ENCODE data around the gene CIB2.

CIB2 gene

DNA sequence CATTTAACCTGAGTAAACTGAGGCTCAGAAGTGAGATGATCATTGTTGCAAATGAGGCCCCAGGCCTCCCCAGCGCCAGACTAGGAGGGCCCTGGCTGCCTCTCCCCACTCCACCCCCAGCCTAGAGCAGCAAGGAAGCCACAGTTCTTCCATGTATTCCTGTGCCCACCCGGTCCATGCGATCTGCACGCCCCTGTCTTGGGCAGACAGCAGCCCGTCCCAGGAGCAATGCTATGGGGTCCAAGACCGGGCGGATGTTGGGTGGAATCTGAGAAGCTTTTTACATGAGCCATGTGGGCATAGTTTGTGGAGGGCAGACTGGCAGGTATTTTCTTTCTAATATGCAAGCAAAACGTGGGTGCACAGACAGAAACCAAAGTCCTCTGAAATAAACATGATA lies 23.8 kb downstream of the CIB2 start:
- no peak for DNase-seq (ENCODE audit: low read depth in 3 of 3)

- DNase-seq (ENCODE audit: low read depth in 3 of 3) = no peak
Observed at GRCh38 chr15:78105476-78106241, 25.6 kb downstream of the CIB2 start.

GRCh38 chr15:78104566-78105475 lies 26.4 kb downstream of the CIB2 start:
- DNase-seq (ENCODE audit: low read depth in 3 of 3) = no peak

- DNase-seq (ENCODE audit: low read depth in 3 of 3) = no peak
Observed at GRCh38 chr15:78104119-78104479, 27.1 kb downstream of the CIB2 start.

- peak in 2 of 3 experiments; percentile 17 to 54 for DNase-seq (ENCODE audit: low read depth in 3 of 3)
Observed at GRCh38 chr15:78103406-78104118, 27.7 kb downstream of the CIB2 start.

- DNase-seq (ENCODE audit: low read depth in 3 of 3) = no peak
Observed at GRCh38 chr15:78102741-78103140, 28.5 kb downstream of the CIB2 start.

- no peak for DNase-seq (ENCODE audit: low read depth in 3 of 3)
Observed at GRCh38 chr15:78102211-78102610, 29.0 kb downstream of the CIB2 start.

DNA sequence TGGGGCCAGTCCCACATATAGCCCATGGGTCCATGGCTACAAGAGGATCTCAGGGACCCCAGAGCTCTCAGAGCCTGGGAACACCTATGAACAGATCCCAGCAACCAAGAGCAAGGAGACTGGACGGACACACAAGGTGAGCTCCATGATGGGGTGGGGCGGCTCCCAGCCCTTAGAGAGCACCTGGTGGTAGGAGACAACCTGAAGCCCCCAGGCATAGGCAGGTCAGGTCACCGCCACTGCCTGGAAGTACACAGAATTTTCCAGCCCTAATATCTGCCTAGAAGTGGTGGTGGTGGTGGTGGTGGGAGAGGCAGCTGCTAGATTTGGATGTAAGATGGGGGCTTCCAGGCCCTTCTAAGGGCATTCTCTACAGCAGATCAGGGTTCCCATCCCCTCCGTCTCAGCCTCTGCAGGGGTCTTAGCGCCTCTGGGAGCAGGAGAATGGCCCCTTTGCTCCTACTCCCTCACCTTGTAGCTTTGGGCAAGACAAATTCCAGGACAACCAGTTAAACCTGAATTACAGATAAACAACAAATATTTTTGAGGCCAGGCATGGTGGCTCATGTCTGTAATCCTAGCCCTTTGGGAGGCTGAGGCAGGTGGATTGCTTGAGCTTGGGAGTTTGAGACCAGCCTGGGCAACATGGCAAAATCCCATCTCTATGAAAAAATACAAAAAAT lies 29.7 kb downstream of the CIB2 start:
- no peak for DNase-seq (ENCODE audit: low read depth in 3 of 3)

DNA sequence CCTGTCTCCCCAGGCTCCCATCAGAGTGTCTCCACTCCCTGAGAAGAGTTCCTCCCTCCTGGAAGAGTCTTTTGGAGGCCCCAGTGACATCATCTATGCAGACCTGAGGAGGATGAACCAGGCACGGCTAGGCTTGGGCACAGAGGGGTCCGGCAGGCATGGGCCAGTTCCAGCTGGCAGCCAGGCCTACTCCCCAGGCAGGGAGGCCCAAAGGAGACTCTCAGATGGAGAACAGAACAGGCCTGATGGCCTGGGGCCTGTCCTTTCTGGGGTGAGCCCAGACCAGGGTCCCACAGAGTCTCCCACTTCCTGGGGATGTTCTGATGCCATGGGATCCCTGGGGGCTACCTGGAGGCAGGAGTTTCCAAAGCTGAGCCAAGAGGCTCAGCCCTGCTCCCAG lies 30.4 kb downstream of the CIB2 start:
- no peak for DNase-seq (ENCODE audit: low read depth in 3 of 3)

DNA sequence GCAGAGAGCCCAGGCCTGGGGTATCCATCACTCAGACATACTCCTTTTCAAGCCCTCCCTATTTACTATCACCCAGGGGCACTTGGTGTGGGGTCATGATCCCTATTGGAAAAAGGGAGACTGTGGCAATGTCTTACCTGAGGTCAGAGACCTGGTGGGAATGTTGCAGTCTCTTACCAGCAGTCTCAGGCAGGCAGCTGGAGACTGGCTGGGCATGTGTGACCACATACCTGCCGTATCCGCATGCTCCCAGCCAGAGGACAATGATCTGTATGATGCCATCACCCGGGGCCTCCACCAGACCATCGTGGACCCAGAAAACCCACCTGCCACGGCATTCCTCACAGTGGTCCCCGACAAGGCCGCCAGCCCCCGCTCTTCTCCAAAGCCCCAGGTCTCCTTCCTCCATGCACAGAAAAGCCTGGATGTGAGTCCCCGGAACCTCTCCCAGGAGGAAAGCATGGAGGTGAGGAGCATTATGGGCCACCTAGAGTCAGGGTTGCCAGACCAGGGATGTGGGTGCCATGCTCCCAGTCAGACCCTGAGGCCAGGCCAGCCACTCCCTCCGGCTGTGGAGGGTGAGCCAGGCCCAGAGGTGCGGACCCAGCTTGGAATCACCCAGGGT lies 33.0 kb downstream of the CIB2 start:
- DNase-seq (ENCODE audit: low read depth in 3 of 3) = no peak

DNA sequence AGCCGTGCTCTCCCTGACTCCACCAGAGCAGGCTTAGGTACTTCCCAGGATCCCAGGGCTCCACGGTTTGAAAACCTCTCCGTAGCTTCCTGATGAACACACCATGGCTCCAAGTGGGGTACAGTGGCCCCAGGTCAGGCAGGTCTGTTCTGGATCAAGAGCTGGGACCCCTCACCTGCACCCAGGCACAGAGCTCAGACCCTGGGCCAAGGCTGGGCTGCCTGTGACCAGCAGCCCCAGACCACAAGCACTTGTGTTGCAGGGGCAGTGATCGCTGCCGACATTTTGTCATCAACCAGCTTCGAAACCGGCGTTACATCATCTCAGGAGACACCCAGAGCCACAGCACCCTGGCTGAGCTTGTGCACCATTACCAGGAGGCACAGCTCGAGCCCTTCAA lies 33.6 kb downstream of the CIB2 start:
- no peak for DNase-seq (ENCODE audit: low read depth in 3 of 3)

DNA sequence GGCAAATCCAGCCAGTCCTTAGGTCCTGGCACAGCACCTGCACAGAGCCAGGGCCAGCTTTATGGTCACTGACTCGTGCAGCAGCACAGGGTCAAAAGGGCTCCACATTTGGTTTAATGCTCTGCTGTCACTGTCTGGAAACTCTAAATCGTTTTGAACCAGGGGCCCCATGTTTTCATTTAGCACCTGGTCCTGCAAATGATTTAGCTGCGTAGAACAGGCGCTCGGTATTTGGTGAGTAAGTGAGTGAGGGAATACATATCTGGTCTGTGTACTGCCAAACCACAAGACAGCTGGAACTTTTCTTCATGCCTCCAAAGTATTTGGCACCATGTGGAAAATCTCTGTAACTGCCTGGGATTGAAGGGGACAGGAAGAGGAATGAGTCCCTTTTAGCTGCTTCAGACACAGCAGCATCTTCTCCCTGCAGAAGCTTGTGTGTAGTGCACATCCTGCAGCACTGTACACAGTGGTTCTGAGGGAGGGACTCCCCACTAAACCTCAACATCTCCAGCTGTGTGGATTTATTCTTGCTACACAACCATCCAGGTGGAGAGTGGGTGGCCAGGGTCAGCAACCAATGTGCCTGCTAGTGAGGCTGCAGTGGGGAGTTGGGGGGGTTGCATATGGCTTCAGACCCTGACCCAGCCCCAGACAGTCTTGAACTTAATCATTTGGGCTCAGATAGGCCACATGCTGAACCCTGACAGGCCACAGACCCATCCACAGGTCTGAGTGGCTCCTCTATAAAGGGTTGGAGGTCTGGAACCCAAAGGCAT lies 37.8 kb downstream of the CIB2 start:
- DNase-seq (ENCODE audit: low read depth in 3 of 3) = no peak

GRCh38 chr15:78092261-78093041 lies 38.8 kb downstream of the CIB2 start, which contains the start of gene SH2D7:
Gene SH2D7 (plus strand): TSS chr15:78092561. CDS start chr15:78092585, 24 bp downstream.
- no peak for DNase-seq (ENCODE audit: low read depth in 3 of 3)

DNA sequence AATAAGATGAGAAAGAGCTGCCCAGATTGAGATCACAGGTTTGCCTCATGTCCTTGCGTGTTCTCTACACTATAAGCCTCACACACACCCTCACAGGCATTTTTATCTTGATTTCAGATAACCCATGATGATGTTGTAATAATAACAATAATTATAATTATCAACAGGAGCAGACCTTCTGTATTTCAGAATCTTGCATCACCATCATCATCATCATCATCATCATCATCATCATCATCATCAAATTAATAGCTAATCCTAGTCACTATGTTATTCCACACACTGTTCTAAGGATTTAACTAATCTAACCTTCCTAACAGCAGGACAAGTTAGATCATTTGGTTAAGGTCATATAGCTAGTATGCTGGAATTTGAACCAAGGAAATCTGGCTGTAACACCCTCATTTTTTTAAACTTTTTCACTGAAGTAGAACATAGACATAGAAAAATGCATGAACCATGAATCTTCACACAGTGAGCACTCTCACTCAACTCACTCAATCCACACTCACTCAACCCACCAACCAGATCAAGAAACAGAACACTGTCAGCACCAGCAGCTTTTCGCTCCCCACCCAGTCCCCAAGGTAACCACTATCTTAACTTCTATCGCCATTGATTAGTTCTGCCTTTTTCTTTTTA lies 40.7 kb downstream of the CIB2 start:
- no peak for DNase-seq (ENCODE audit: low read depth in 3 of 3)

- DNase-seq (ENCODE audit: low read depth in 3 of 3) = no peak
Observed at GRCh38 chr15:78088773-78089080, 42.5 kb downstream of the CIB2 start.

DNA sequence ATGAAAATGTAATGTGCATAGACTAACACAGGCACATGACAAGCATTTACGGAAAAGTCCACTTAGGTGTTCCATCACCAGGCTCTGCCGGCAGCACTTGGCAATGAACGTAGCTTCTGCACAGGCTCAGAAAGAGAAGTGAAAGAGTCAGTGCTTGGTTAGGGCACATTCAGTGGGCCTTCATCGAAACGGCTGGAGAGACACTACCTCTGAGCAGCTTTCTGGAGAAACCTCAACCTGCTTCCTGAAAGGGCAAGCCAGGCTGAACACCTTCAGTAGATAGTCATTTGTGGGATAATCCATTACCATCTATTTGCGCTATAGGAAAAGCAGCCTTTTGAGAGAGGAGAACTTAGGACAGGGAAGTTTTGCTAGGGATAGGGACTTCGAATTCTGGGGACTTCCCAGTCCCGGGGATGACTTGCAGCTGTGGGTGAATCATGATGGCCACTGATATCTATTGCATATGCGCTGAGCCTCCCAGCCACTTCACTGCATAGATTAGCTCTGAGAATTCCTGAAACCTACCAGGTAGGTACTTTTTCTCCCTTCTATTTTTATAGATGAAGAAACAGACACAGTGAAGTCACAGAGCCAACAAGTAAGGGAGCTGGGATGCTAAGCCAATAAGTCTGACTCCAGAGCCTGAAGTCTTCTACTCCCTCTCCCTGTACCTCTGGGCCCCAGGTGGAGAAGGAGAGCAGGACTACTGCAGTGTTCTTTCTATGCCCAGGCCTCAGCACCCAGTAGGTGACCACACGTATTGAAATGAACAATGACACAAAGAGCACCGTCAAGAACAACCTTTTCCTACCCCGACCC lies 43.1 kb downstream of the CIB2 start:
- DNase-seq (ENCODE audit: low read depth in 3 of 3) = no peak

GRCh38 chr15:78085928-78086327 lies 45.3 kb downstream of the CIB2 start:
- no peak for DNase-seq (ENCODE audit: low read depth in 3 of 3)

DNA sequence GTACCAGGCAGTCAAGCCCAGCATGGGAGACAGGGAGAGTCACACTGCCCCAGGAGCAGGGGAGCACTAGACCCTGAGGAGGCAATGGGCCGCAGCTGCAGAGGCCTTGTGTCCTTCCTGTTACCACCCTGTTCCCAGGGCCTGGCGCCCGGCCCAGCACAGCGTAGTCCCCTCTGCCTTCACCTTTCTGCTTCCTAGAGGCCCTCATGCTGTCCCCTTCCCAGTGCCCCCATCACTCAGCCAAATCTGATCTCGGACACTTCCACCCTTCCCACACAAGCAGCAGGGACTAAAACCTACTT lies 46.8 kb downstream of the CIB2 start:
- DNase-seq (ENCODE audit: low read depth in 3 of 3) = no peak
